K562 treated with DMSO at 1 percent for 4 hours (cell line): ENCODE results near the gene GPR150. TPM values are rescaled to one million over a fixed set of nuclear protein-coding genes. Genes with fewer than 3 reads are reported as not detected.

ENCODE experiments used
- total RNA-seq: library from RNA; unstranded; fragments of 300-600 nt; gene quantifications from 2 replicates; pipeline ENCODE4 v1.2.3, GENCODE V29; 2022; ENCODE audit not compliant: insufficient read depth

Gene GPR150
- total RNA-seq, result not detected in 2 replicates

GRCh38 chr5:95620030-95620869 lies at the start of gene GPR150:
Gene GPR150 (plus strand): TSS chr5:95620087. CDS start chr5:95620276, 189 bp downstream.

GRCh38 chr5:95646569-95647431 lies 26.9 kb downstream of the GPR150 start, which contains the start of gene RFESD:
Gene RFESD (plus strand): TSS chr5:95646777. CDS start chr5:95652272, 5,495 bp downstream.

Other genes with a start within 250 kb of the GPR150 start
- gene FAM81B, start 228.7 kb upstream of the GPR150 start, total RNA-seq, result 4.2 TPM in 1 of 2 replicates, not detected in the other
- gene SKIC3, start 65.1 kb upstream of the GPR150 start, total RNA-seq, result 16.9 and 21.5 TPM in 2 replicates
- 5.3 and 6.3 TPM in 2 replicates for gene ARSK, start 65.0 kb upstream of the GPR150 start, total RNA-seq
- 16.9 and 24.9 TPM in 2 replicates for gene RFESD, start 26.7 kb downstream of the GPR150 start, total RNA-seq
- not detected in 2 replicates for gene SPATA9, start 62.9 kb downstream of the GPR150 start, total RNA-seq
- 49.5 and 61.7 TPM in 2 replicates for gene RHOBTB3, start 111.2 kb downstream of the GPR150 start, total RNA-seq
- 32.5 and 36.3 TPM in 2 replicates for gene GLRX, start 202.6 kb downstream of the GPR150 start, total RNA-seq